HepG2 (cell line): ENCODE measurements around the gene DPEP1. TPM values are rescaled to one million over a fixed set of nuclear protein-coding genes. Genes with fewer than 3 reads are reported as not detected.

Source experiments
- BHLHE40 ChIP-seq: IDR thresholded peaks from 2 replicates; pipeline ENCODE4 v1.6.1; 2011; ENCODE audit warnings: low read length, improper control_type of control experiment
- CHCHD3 ChIP-seq: sonication (generic); formaldehyde crosslinking; IDR thresholded peaks from 2 replicates; pipeline ENCODE4 v1.8.0; 2022; ENCODE audit warnings: mild to moderate bottlenecking, missing genetic modification reagents, moderate library complexity
- GTF3A ChIP-seq: sonication (generic); formaldehyde crosslinking; conservative IDR thresholded peaks from 2 replicates; pipeline ENCODE4 v1.4.0; 2020; ENCODE audit warnings: mild to moderate bottlenecking, missing genetic modification reagents
- MIXL1 ChIP-seq: IDR thresholded peaks from 2 replicates; pipeline ENCODE4 v1.6.1; 2016
- NFIC ChIP-seq: IDR thresholded peaks from 2 replicates; pipeline ENCODE4 v1.6.1; 2012; ENCODE audit warnings: mild to moderate bottlenecking, low read length, inconsistent platforms
- RNF2 ChIP-seq: fragments of 450-650 bp; conservative IDR thresholded peaks from 2 replicates; pipeline ENCODE4 v1.6.1; 2016; ENCODE audit warnings: low read depth
- SALL1 ChIP-seq: sonication (generic); formaldehyde crosslinking; IDR thresholded peaks from 2 replicates; pipeline ENCODE4 v1.8.0; 2022; ENCODE audit warnings: mild to moderate bottlenecking, missing genetic modification reagents
- SRF ChIP-seq: IDR thresholded peaks from 2 replicates; pipeline ENCODE4 v1.6.1; 2011; ENCODE audit warnings: mild to moderate bottlenecking, low read depth, low read length, moderate library complexity
- ZBTB7B ChIP-seq: sonication (generic); formaldehyde crosslinking; IDR thresholded peaks from 2 replicates; pipeline ENCODE4 v1.4.0; 2020; ENCODE audit warnings: missing genetic modification reagents
- ZNF761 ChIP-seq: sonication (generic); formaldehyde crosslinking; conservative IDR thresholded peaks from 2 replicates; pipeline ENCODE4 v1.4.0; 2020; ENCODE audit warnings: mild to moderate bottlenecking, missing genetic modification reagents
- polyA plus RNA-seq, 8 experiments: library from polyadenylated mRNA; depleted of rRNA in 3 of 8; stranded (reverse) in 7 of 8; unstranded in 1 of 8; fragments of >200 nt; fragmentation: Illumina TruSeq in 4 of 8; extraction: Trizol in 4 of 8; gene quantifications; 2 replicates each; pipeline versions ENCODE4 v1.2.1 to v1.2.3, GENCODE V29; 2011 to 2016; ENCODE audit warnings: low read depth in 4 of 8, missing spikeins in 1 of 8, mixed read lengths in 1 of 8; ENCODE audit not compliant: insufficient read depth in 1 of 8
- total RNA-seq, 5 experiments: library from RNA; depleted of rRNA; stranded (reverse); fragments of >200 nt; fragmentation: Illumina TruSeq; extraction: Trizol; gene quantifications; 2 replicates each; pipeline ENCODE4 v1.2.3, GENCODE V29; 2016; ENCODE audit warnings: low read depth in 1 of 5
- TF ChIP-seq, protein P1 (sequence below): IDR thresholded peaks from 2 replicates; pipeline ENCODE4 v1.6.1; 2018; ENCODE audit warnings: missing genetic modification reagents, mild to moderate bottlenecking, missing compliant biosample characterization
- TF ChIP-seq, protein P2 (sequence below): sonication (generic); formaldehyde crosslinking; IDR thresholded peaks from 2 replicates; pipeline ENCODE4 v1.4.0; 2020; ENCODE audit warnings: missing genetic modification reagents, mild to moderate bottlenecking, borderline replicate concordance
- TF ChIP-seq, protein P3 (sequence below): sonication (generic); formaldehyde crosslinking; IDR thresholded peaks from 2 replicates; pipeline ENCODE4 v1.4.0; 2020; ENCODE audit warnings: mild to moderate bottlenecking, missing genetic modification reagents
- TF ChIP-seq, protein P4 (sequence below): sonication (generic); formaldehyde crosslinking; IDR thresholded peaks from 2 replicates; pipeline ENCODE4 v1.5.1; 2020; ENCODE audit warnings: mild to moderate bottlenecking, missing genetic modification reagents, moderate library complexity

The DPEP1 gene
- total and polyA plus RNA-seq, 2 of the 13 experiments (the other 11 are each of a cell fraction or from before 2014, with no cell fraction given): 37.6 to 52.2 TPM

- TF ChIP-seq BHLHE40 (peak; percentile 55; the same call in 1 of the 2 replicates), NFIC (no peak), SRF (no peak), ZBTB7B (CRISPR knock-in tag) (peak; percentile 5; the same call in 1 of the 2 replicates), GTF3A (CRISPR knock-in tag) (0 out of 2 replicates have a peak, but pooled peaks have one; percentile 18), RNF2 (no peak), SALL1 (CRISPR knock-in tag) (peak; percentile 77), ZNF761 (CRISPR knock-in tag) (peak; percentile 41; the same call in 1 of the 2 replicates), CHCHD3 (CRISPR knock-in tag) (0 out of 2 replicates have a peak, but pooled peaks have one; percentile 43), MIXL1 (CRISPR knock-in tag) (0 out of 2 replicates have a peak, but pooled peaks have one; percentile 29)
- TF ChIP-seq, protein P1, sequence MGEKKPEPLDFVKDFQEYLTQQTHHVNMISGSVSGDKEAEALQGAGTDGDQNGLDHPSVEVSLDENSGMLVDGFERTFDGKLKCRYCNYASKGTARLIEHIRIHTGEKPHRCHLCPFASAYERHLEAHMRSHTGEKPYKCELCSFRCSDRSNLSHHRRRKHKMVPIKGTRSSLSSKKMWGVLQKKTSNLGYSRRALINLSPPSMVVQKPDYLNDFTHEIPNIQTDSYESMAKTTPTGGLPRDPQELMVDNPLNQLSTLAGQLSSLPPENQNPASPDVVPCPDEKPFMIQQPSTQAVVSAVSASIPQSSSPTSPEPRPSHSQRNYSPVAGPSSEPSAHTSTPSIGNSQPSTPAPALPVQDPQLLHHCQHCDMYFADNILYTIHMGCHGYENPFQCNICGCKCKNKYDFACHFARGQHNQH (CRISPR knock-in tag): peak; percentile 24; the same call in 1 of the 2 replicates
- TF ChIP-seq, protein P2, sequence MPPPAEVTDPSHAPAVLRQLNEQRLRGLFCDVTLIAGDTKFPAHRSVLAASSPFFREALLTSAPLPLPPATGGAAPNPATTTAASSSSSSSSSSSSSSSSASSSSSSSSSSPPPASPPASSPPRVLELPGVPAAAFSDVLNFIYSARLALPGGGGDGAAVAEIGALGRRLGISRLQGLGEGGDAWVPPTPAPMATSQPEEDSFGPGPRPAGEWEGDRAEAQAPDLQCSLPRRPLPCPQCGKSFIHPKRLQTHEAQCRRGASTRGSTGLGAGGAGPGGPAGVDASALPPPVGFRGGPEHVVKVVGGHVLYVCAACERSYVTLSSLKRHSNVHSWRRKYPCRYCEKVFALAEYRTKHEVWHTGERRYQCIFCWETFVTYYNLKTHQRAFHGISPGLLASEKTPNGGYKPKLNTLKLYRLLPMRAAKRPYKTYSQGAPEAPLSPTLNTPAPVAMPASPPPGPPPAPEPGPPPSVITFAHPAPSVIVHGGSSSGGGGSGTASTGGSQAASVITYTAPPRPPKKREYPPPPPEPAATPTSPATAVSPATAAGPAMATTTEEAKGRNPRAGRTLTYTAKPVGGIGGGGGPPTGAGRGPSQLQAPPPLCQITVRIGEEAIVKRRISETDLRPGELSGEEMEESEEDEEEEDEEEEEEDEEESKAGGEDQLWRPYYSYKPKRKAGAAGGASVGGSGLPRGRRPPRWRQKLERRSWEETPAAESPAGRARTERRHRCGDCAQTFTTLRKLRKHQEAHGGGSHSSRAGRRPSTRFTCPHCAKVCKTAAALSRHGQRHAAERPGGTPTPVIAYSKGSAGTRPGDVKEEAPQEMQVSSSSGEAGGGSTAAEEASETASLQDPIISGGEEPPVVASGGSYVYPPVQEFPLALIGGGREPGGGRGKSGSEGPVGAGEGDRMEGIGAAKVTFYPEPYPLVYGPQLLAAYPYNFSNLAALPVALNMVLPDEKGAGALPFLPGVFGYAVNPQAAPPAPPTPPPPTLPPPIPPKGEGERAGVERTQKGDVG (CRISPR knock-in tag): no peak
- TF ChIP-seq, protein P3, sequence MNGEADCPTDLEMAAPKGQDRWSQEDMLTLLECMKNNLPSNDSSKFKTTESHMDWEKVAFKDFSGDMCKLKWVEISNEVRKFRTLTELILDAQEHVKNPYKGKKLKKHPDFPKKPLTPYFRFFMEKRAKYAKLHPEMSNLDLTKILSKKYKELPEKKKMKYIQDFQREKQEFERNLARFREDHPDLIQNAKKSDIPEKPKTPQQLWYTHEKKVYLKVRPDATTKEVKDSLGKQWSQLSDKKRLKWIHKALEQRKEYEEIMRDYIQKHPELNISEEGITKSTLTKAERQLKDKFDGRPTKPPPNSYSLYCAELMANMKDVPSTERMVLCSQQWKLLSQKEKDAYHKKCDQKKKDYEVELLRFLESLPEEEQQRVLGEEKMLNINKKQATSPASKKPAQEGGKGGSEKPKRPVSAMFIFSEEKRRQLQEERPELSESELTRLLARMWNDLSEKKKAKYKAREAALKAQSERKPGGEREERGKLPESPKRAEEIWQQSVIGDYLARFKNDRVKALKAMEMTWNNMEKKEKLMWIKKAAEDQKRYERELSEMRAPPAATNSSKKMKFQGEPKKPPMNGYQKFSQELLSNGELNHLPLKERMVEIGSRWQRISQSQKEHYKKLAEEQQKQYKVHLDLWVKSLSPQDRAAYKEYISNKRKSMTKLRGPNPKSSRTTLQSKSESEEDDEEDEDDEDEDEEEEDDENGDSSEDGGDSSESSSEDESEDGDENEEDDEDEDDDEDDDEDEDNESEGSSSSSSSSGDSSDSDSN (CRISPR knock-in tag): 0 out of 2 replicates have a peak, but pooled peaks have one; percentile 17
- TF ChIP-seq, protein P4, sequence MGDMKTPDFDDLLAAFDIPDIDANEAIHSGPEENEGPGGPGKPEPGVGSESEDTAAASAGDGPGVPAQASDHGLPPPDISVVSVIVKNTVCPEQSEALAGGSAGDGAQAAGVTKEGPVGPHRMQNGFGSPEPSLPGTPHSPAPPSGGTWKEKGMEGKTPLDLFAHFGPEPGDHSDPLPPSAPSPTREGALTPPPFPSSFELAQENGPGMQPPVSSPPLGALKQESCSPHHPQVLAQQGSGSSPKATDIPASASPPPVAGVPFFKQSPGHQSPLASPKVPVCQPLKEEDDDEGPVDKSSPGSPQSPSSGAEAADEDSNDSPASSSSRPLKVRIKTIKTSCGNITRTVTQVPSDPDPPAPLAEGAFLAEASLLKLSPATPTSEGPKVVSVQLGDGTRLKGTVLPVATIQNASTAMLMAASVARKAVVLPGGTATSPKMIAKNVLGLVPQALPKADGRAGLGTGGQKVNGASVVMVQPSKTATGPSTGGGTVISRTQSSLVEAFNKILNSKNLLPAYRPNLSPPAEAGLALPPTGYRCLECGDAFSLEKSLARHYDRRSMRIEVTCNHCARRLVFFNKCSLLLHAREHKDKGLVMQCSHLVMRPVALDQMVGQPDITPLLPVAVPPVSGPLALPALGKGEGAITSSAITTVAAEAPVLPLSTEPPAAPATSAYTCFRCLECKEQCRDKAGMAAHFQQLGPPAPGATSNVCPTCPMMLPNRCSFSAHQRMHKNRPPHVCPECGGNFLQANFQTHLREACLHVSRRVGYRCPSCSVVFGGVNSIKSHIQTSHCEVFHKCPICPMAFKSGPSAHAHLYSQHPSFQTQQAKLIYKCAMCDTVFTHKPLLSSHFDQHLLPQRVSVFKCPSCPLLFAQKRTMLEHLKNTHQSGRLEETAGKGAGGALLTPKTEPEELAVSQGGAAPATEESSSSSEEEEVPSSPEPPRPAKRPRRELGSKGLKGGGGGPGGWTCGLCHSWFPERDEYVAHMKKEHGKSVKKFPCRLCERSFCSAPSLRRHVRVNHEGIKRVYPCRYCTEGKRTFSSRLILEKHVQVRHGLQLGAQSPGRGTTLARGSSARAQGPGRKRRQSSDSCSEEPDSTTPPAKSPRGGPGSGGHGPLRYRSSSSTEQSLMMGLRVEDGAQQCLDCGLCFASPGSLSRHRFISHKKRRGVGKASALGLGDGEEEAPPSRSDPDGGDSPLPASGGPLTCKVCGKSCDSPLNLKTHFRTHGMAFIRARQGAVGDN: peak; percentile 80
These were observed 31.4 kb upstream of the DPEP1 start (continued) for GRCh38 chr16:89581861-89582563.
